GM23338 (cell line): ENCODE results near the gene NRIP1. TPM values are rescaled to one million over a fixed set of nuclear protein-coding genes. Genes with fewer than 3 reads are reported as not detected.

Experiments
- ATAC-seq: fragments of 200-7000 bp; cut with Tn5 transposase; 3 replicates; pipeline ENCODE4 v1.9.1; 2020
- DNase-seq: peaks from one replicate; pipeline ENCODE4 v3.0.0-alpha.2; 2015; ENCODE audit warnings: low spot score
- H2AFZ ChIP-seq: fragments of 200-600 bp; sonication (generic); 2 replicates; pipeline ENCODE4 v1.8.0; 2016; ENCODE audit warnings: antibody characterized with exemption, mild to moderate bottlenecking, moderate library complexity
- H3F3A ChIP-seq: fragments of 200-600 bp; sonication (generic); replicated peaks from 2 replicates; pipeline ENCODE4 v1.8.0; 2017; ENCODE audit warnings: antibody characterized with exemption, mixed run types, low read depth
- H3K27ac ChIP-seq: fragments of 200-600 bp; sonication (generic); 2 replicates; pipeline ENCODE4 v1.6.1; 2016; ENCODE audit warnings: low read depth
- H3K27me3 ChIP-seq: fragments of 200-600 bp; sonication (generic); 2 replicates; pipeline ENCODE4 v1.8.0; 2016; ENCODE audit warnings: mild to moderate bottlenecking, mixed run types, moderate library complexity; ENCODE audit not compliant: insufficient read depth
- H3K36me3 ChIP-seq: fragments of 200-600 bp; sonication (generic); 2 replicates; pipeline ENCODE4 v1.8.0; 2016; ENCODE audit warnings: mild to moderate bottlenecking; ENCODE audit not compliant: insufficient read depth
- H3K4me1 ChIP-seq: fragments of 200-600 bp; sonication (generic); 2 replicates; pipeline ENCODE4 v1.8.0; 2016; ENCODE audit warnings: mild to moderate bottlenecking, moderate library complexity; ENCODE audit not compliant: insufficient read depth
- H3K4me2 ChIP-seq: fragments of 200-600 bp; sonication (generic); 2 replicates; pipeline ENCODE4 v1.7.1; 2017; ENCODE audit warnings: mixed run types
- H3K4me3 ChIP-seq: fragments of 200-600 bp; sonication (generic); 2 replicates; pipeline ENCODE4 v1.6.1; 2016; ENCODE audit warnings: mixed run types
- H3K79me2 ChIP-seq: fragments of 200-600 bp; sonication (generic); replicated peaks from 2 replicates; pipeline ENCODE4 v1.8.0; 2017; ENCODE audit warnings: mild to moderate bottlenecking; ENCODE audit not compliant: insufficient read depth
- H3K9me2 ChIP-seq: fragments of 200-600 bp; sonication (generic); 2 replicates; pipeline ENCODE4 v1.8.0; 2017; ENCODE audit not compliant: insufficient read depth
- H4K20me1 ChIP-seq: fragments of 200-600 bp; sonication (generic); replicated peaks from 2 replicates; pipeline ENCODE4 v1.8.0; 2017; ENCODE audit warnings: mild to moderate bottlenecking; ENCODE audit not compliant: insufficient read depth
- H3K27ac Mint-ChIP-seq: 2 replicates; pipeline ENCODE4 v1.8.0; 2020; ENCODE audit warnings: inconsistent platforms, mild to moderate bottlenecking, moderate library complexity, mixed read lengths
- H3K27me3 Mint-ChIP-seq: 3 replicates; pipeline ENCODE4 v1.8.0; 2022; ENCODE audit warnings: low read depth, mild to moderate bottlenecking, moderate library complexity, mixed read lengths, inconsistent platforms; ENCODE audit not compliant: insufficient read depth, poor library complexity
- H3K36me3 Mint-ChIP-seq: 3 replicates; pipeline ENCODE4 v1.8.0; 2021; ENCODE audit warnings: low read depth, mild to moderate bottlenecking, inconsistent platforms, moderate library complexity, mixed read lengths
- H3K4me1 Mint-ChIP-seq: 3 replicates; pipeline ENCODE4 v1.8.0; 2020; ENCODE audit warnings: mild to moderate bottlenecking, inconsistent platforms, mixed read lengths
- H3K4me3 Mint-ChIP-seq: 3 replicates; pipeline ENCODE4 v1.8.0; 2021; ENCODE audit warnings: moderate library complexity, mild to moderate bottlenecking, inconsistent platforms, mixed read lengths
- H3K9me3 Mint-ChIP-seq: 3 replicates; pipeline ENCODE4 v1.8.0; 2020; ENCODE audit warnings: moderate library complexity, mild to moderate bottlenecking, inconsistent platforms, mixed read lengths
- CREB1 ChIP-seq: fragments of 250-450 bp; sonication (Bioruptor Pico); IDR thresholded peaks from 2 replicates; pipeline ENCODE4 v1.5.0; 2020; ENCODE audit warnings: low read depth, mild to moderate bottlenecking, moderate library complexity
- JUNB ChIP-seq: IDR thresholded peaks from one replicate; pipeline ENCODE4 v1.6.1; 2016; ENCODE audit warnings: antibody characterized with exemption; ENCODE audit not compliant: unreplicated experiment
- STAT1 ChIP-seq: IDR thresholded peaks from one replicate; pipeline ENCODE4 v1.6.1; 2016; ENCODE audit warnings: antibody characterized with exemption; ENCODE audit not compliant: unreplicated experiment
- ZNF114 ChIP-seq: fragments of 250-450 bp; sonication (Bioruptor Pico); IDR thresholded peaks from 2 replicates; pipeline ENCODE4 v1.5.0; 2020; ENCODE audit warnings: mild to moderate bottlenecking, moderate library complexity
- ZNF331 ChIP-seq: fragments of 250-450 bp; sonication (Bioruptor Pico); IDR thresholded peaks from 2 replicates; pipeline ENCODE4 v1.5.0; 2020; ENCODE audit warnings: low read depth, mild to moderate bottlenecking, moderate library complexity
- ZNF462 ChIP-seq: fragments of 250-450 bp; sonication (Bioruptor Pico); IDR thresholded peaks from 2 replicates; pipeline ENCODE4 v1.5.0; 2020; ENCODE audit warnings: mild to moderate bottlenecking, moderate library complexity
- polyA plus RNA-seq: library from polyadenylated mRNA; unstranded; fragments of >200 nt; fragmentation: Nextera tagmentation; extraction: Ambion mirVana; gene quantifications from 2 replicates; pipeline ENCODE4 v1.2.1, GENCODE V29; 2016
- total RNA-seq: library from RNA; depleted of rRNA; stranded (reverse); fragments of >200 nt; shearing (Covaris generic); gene quantifications from 2 replicates; pipeline ENCODE4 v1.2.3, GENCODE V29; 2014
- TF ChIP-seq, protein P1 (sequence below), 2 experiments: fragments of 200-600 bp in 1 of 2; sonication (generic) in 1 of 2; conservative IDR thresholded peaks; 2 replicates each; pipeline versions ENCODE4 v1.5.1 to v1.6.1; 2016 to 2017; ENCODE audit warnings: antibody characterized with exemption in 2 of 2, low read depth in 2 of 2, mild to moderate bottlenecking in 2 of 2, moderate library complexity in 1 of 2

The NRIP1 gene
- total and polyA plus RNA-seq, 2 experiments from 2014 or later = 3.0 to 9.0 TPM

DNA sequence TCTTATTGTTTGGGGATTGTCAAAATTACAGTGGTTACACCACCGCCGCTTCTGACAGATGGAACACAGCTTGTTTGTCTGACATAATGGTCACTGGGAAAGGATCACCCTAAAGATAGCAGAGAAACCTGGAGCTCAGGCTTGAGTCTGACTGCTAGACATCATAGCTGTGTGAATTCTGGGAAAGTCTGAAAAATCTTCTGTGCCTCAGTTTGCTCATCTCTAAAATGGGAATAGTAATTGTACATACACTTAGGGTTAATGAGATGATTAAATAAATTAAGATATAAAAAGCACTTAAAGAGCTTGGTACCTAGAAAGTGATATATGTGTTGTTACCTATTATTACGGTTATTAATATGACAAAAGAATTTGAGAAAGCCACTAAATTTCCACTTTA lies 39.7 kb upstream of the NRIP1 start (continued):
- TF ChIP-seq, protein P1, sequence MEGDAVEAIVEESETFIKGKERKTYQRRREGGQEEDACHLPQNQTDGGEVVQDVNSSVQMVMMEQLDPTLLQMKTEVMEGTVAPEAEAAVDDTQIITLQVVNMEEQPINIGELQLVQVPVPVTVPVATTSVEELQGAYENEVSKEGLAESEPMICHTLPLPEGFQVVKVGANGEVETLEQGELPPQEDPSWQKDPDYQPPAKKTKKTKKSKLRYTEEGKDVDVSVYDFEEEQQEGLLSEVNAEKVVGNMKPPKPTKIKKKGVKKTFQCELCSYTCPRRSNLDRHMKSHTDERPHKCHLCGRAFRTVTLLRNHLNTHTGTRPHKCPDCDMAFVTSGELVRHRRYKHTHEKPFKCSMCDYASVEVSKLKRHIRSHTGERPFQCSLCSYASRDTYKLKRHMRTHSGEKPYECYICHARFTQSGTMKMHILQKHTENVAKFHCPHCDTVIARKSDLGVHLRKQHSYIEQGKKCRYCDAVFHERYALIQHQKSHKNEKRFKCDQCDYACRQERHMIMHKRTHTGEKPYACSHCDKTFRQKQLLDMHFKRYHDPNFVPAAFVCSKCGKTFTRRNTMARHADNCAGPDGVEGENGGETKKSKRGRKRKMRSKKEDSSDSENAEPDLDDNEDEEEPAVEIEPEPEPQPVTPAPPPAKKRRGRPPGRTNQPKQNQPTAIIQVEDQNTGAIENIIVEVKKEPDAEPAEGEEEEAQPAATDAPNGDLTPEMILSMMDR (conservative IDR thresholded peaks at IDR 0.05; ENCODE audit: low read depth in 2 of 2) = no peak
- TF ChIP-seq ZNF331 (CRISPR knock-in tag) (no peak), CREB1 (CRISPR knock-in tag) (no peak), STAT1 (no peak)

GRCh38 chr21:15098908-15099307 lies 34.1 kb upstream of the NRIP1 start:
- peaks cover 14% of the 10 kb centered on the region for H3K4me1 Mint-ChIP-seq
- H3F3A ChIP-seq = no peaks in the 10 kb centered on the region
- H3K36me3 Mint-ChIP-seq = no peaks in the 10 kb centered on the region
- H3K4me2 ChIP-seq = no peak overlapping the region
- no peak overlapping the region for H3K27ac ChIP-seq
- H3K4me1 ChIP-seq = no peaks in the 10 kb centered on the region; the same call in 1 of the 2 replicates
- H3K4me3 Mint-ChIP-seq = no peak overlapping the region
- H3K79me2 ChIP-seq = no peaks in the 10 kb centered on the region
- no peaks in the 10 kb centered on the region for H3K36me3 ChIP-seq
- no peak overlapping the region for H3K27ac Mint-ChIP-seq
- H3K9me3 Mint-ChIP-seq = no peaks in the 10 kb centered on the region
- TF ChIP-seq ZNF331 (CRISPR knock-in tag) = no peak
- no peak for TF ChIP-seq ZNF114 (CRISPR knock-in tag)
- no peak for TF ChIP-seq JUNB
- no peak for TF ChIP-seq STAT1
- no peak for TF ChIP-seq ZNF462 (CRISPR knock-in tag)
- no peaks in the 10 kb centered on the region for H3K27me3 ChIP-seq
- no peak overlapping the region for H3K4me3 ChIP-seq
- H4K20me1 ChIP-seq = no peaks in the 10 kb centered on the region
- H2AFZ ChIP-seq = no peak overlapping the region
- no peaks in the 10 kb centered on the region for H3K27me3 Mint-ChIP-seq
- no peaks in the 10 kb centered on the region for H3K9me2 ChIP-seq
- DNase-seq = no peak
- ATAC-seq = no peak
